Upper lobe of left lung (tissue), 6 donors: ENCODE results near the gene DGKZ. TPM values are rescaled to one million over a fixed set of nuclear protein-coding genes. Genes with fewer than 3 reads are reported as not detected.

ENCODE experiments used
- ATAC-seq, 2 donors: fragments of 200-7000 bp; cut with Tn5 transposase; one replicate each; pipeline ENCODE4 v1.9.1; 2022; ENCODE audit warnings: mild to moderate bottlenecking in 2 of 2, moderate library complexity in 2 of 2; ENCODE audit not compliant: low FRiP score in 2 of 2
- DNase-seq, 2 donors: peaks; one replicate each; pipeline ENCODE4 v3.0.0-alpha.2; 2019 to 2020
- H3K27ac ChIP-seq, 4 donors: fragments of 200-600 bp; sonication (generic); one replicate each; pipeline ENCODE4 v1.5.1; 2016 to 2019
- H3K27me3 ChIP-seq, 4 donors: fragments of 200-600 bp; sonication (generic); one replicate each; pipeline ENCODE4 v1.5.1; 2017 to 2019
- H3K36me3 ChIP-seq, 4 donors: fragments of 200-600 bp; sonication (generic); one replicate each; pipeline ENCODE4 v1.5.1; 2016 to 2019
- H3K4me1 ChIP-seq, 4 donors: fragments of 200-600 bp; sonication (generic); one replicate each; pipeline ENCODE4 v1.5.1; 2018 to 2019
- H3K4me3 ChIP-seq, 4 donors: fragments of 200-600 bp; sonication (generic); one replicate each; pipeline ENCODE4 v1.5.1; 2017 to 2019; ENCODE audit warnings: mild to moderate bottlenecking in 2 of 4, moderate library complexity in 1 of 4
- H3K9me3 ChIP-seq, 4 donors: fragments of 200-600 bp; sonication (generic); one replicate each; pipeline ENCODE4 v1.5.1; 2018 to 2019
- EP300 ChIP-seq, 4 donors: sonication (generic); formaldehyde crosslinking; IDR thresholded peaks; one replicate each; pipeline ENCODE4 v1.5.1; 2017; ENCODE audit warnings: antibody characterized with exemption in 4 of 4, control low read depth in 2 of 4
- POLR2A ChIP-seq, 4 donors: fragments of 450-650 bp; IDR thresholded peaks; one replicate each; pipeline ENCODE4 v1.5.1; 2016 to 2017; ENCODE audit warnings: antibody characterized with exemption in 4 of 4, mild to moderate bottlenecking in 2 of 4
- POLR2AphosphoS5 ChIP-seq, 2 donors: sonication (generic); formaldehyde crosslinking; IDR thresholded peaks; one replicate each; pipeline ENCODE4 v1.5.1; 2017; ENCODE audit warnings: antibody characterized with exemption in 2 of 2
- WGBS, 2 donors: methylation state at CpG; one replicate each; pipeline ENCODE4 v1.1.5; 2017 to 2018; 5-methylcytosine and 5-hydroxymethylcytosine counted together
- total RNA-seq, 6 donors: library from RNA; depleted of rRNA in 4 of 6; stranded (reverse); fragments of >200 nt in 4 of 6; gene quantifications; one replicate each; pipeline versions ENCODE4 v1.1.0 to v1.2.1, GENCODE V29; 2016 to 2021
- TF ChIP-seq, protein P1 (sequence below), 6 experiments: fragments of 450-650 bp in 4 of 6; fragments of 200-600 bp in 2 of 6; sonication (generic) in 2 of 6; IDR thresholded peaks; one replicate each; pipeline ENCODE4 v1.5.1; 2016 to 2019; ENCODE audit warnings: antibody characterized with exemption in 6 of 6
- donor health status: DM: no; HTN: no; CAD: no; lungs with moderate emphysema.
- donor health status: DM: no; HTN: yes; CAD: no; lungs with severe emphysema.

DGKZ gene
- total RNA-seq, 6 donors from 2014 or later: 55.1 to 145 (median 65.5) TPM

DNA sequence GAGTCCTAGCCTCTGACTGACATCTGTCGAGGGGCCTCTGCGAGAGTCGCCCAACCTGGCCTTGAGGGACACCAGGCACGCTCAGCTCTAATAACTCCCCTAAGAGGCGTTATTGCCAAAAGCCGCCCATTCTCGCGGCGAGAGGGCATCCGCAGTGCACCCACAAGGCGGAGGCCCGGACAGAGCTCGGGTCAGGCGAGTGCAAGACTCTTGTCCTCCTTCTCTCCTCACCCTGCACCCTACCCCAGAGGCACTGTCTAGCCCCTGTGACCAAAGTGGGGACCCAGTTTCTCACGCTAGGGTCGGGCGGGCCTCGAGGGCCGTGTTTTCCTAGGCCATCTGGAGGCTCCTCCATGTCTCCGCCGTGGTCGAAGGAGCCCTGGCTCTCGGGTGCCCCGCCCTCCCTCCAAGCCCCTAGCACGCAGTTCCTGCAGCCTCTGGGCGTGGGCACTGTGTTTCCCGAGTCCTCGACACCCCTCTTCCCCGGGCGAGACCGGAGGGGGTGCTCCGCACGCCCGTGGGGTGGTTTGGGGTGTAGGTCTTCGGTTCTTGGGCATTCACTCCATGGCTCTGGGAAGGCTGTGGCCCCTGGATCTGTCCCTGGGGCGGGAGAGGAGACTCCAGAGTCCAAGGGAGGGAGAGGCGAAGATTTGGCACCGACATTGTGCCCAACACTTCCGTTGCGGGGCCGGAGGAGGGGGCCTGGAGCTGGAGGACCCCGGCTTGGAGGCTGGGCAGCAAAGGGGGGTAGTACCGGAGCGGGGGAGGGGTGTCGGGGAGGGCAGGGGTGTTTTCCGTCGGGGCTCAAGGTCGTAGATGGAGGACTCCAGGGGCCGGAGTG, 43.3 kb downstream of the DGKZ start:
- TF ChIP-seq POLR2A (IDR thresholded peaks at IDR 0.05) (no peak), EP300 (IDR thresholded peaks at IDR 0.05) (no peak)

DNA sequence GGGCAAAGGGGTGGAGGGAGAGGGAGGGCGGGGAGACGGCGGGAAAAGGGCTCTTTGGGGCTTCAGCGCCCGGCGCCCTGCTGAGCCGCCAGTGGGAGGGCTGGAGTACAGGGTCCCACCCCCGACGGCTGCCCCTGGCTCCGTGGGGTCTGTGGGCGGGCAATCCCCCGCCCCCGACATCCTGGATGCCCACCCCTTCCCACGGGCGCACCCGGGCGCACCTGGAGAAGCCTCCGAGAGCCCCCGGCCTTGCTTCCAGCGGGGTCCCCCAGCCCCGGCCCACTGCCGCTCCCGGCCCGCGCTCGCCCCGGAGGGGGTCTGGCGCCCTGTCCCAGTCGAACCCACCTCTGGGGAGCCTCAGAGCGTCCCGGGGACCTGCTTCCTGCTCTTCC, 43.9 kb downstream of the DGKZ start:
- TF ChIP-seq, protein P1, sequence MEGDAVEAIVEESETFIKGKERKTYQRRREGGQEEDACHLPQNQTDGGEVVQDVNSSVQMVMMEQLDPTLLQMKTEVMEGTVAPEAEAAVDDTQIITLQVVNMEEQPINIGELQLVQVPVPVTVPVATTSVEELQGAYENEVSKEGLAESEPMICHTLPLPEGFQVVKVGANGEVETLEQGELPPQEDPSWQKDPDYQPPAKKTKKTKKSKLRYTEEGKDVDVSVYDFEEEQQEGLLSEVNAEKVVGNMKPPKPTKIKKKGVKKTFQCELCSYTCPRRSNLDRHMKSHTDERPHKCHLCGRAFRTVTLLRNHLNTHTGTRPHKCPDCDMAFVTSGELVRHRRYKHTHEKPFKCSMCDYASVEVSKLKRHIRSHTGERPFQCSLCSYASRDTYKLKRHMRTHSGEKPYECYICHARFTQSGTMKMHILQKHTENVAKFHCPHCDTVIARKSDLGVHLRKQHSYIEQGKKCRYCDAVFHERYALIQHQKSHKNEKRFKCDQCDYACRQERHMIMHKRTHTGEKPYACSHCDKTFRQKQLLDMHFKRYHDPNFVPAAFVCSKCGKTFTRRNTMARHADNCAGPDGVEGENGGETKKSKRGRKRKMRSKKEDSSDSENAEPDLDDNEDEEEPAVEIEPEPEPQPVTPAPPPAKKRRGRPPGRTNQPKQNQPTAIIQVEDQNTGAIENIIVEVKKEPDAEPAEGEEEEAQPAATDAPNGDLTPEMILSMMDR (IDR thresholded peaks at IDR 0.05): no peak
- no peak for TF ChIP-seq EP300 (IDR thresholded peaks at IDR 0.05)
- no peak for TF ChIP-seq POLR2AphosphoS5 (IDR thresholded peaks at IDR 0.05)
- TF ChIP-seq POLR2A (IDR thresholded peaks at IDR 0.05): no peak
- ATAC-seq: no peak
- no peaks in the 10 kb centered on the region for H3K36me3 ChIP-seq
- H3K9me3 ChIP-seq: no peaks in the 10 kb centered on the region
- no peak overlapping the region for H3K27ac ChIP-seq
- whole genome bisulfite sequencing, 2 donors: 7% methylated on average over 9 of the region's 31 CpGs; no CpG with 5 or more reads in 1 of the 2 donors
- H3K4me3 ChIP-seq: peak overlapping the region in 3 of 4 donors; percentile 41 to 51 (median 49)
- H3K4me1 ChIP-seq: peaks cover 29 to 46% (median 40%) of the 10 kb centered on the region in 4 donors
- peaks cover 0 to 52% (median 32%) of the 10 kb centered on the region in 4 donors for H3K27me3 ChIP-seq
- no peak for DNase-seq

More for the DNA sequence above, 43.3 kb downstream of the DGKZ start:
- no peaks in the 10 kb centered on the region for H3K36me3 ChIP-seq
- whole genome bisulfite sequencing, 2 donors: 5 to 7% methylated on average over 8 to 35 of the region's 49 CpGs
- peaks cover 0 to 52% (median 32%) of the 10 kb centered on the region in 4 donors for H3K27me3 ChIP-seq
- H3K4me3 ChIP-seq: no peak overlapping the region
- H3K27ac ChIP-seq: no peak overlapping the region
- H3K4me1 ChIP-seq: peaks cover 29 to 46% (median 40%) of the 10 kb centered on the region in 4 donors
- no peaks in the 10 kb centered on the region for H3K9me3 ChIP-seq
- ATAC-seq (no peak), DNase-seq (peak in 1 of 2 donors; percentile 72)

DNA sequence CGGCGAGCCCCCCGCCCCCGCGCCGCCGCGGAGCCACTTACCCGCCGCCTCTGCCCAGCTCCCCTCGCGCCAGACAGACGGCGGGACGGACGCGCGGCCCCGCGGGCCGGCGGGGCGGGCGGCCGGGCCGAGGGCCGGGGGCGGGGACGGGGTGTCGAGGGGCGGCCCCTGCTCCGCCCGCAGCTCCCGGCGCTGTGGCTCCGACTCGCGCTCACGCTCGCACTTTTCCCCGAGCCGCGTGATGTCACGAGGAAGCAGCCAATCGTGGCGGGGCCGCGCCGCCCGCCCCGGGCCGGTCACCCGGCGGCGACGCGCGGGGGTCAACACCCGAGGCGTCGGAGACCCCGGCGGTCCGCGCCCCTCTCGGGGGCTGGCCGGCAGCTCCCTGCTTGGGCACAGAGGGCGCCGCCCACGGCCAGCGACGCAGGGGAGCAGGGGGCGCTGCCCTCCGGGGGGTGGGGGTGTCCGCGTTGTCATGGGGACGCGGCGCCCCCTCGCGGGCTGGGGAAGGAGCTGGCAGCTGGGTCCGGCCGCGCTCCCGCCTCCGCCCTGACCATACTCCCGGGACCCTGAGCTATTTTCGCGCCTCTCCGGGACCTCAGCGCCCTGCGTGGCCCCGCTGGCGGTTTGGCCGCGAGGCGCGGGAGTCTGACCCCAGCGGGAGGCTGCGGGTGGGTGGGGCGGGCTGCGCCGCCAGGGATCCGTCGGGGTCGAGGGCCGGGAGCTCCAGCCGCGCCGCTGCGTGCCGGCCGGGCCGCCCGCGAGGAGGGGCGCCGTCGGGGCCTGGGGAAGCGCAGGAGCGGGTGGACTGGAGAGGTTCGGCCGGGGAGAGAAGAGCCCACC, 44.5 kb downstream of the DGKZ start, which contains the start of gene CHRM4:
Gene CHRM4 (minus strand): TSS at position 199 of the 843 bp plus-strand sequence. CDS start 5,219 bp downstream, outside the sequence.
- Histone ChIP-seq H3K4me1 (peaks cover 29 to 46% (median 40%) of the 10 kb centered on the region in 4 donors), H3K27me3 (peaks cover 0 to 52% (median 32%) of the 10 kb centered on the region in 4 donors), H3K36me3 (peaks cover 0 to 5% (median 4%) of the 10 kb centered on the region in 4 donors), H3K9me3 (no peaks in the 10 kb centered on the region), H3K27ac (no peak within 1 kb of the TSS), H3K4me3 (peak within 1 kb of the TSS in 3 of 4 donors; percentile 41 to 51 (median 49))
- TF ChIP-seq POLR2AphosphoS5 (IDR thresholded peaks at IDR 0.05) (no peak), EP300 (IDR thresholded peaks at IDR 0.05) (no peak), POLR2A (IDR thresholded peaks at IDR 0.05) (no peak)
- TF ChIP-seq, protein P1 (IDR thresholded peaks at IDR 0.05): peak in 3 of 6 experiments; percentile 12 to 28 (median 14)
- DNase-seq (peak in 1 of 2 donors; percentile 89), ATAC-seq (peak in 1 of 2 donors; percentile 1)
- 3% methylated on average over 49 of the region's 123 CpGs; no CpG with 5 or more reads in 1 of the 2 donors for WGBS, 2 donors

DNA sequence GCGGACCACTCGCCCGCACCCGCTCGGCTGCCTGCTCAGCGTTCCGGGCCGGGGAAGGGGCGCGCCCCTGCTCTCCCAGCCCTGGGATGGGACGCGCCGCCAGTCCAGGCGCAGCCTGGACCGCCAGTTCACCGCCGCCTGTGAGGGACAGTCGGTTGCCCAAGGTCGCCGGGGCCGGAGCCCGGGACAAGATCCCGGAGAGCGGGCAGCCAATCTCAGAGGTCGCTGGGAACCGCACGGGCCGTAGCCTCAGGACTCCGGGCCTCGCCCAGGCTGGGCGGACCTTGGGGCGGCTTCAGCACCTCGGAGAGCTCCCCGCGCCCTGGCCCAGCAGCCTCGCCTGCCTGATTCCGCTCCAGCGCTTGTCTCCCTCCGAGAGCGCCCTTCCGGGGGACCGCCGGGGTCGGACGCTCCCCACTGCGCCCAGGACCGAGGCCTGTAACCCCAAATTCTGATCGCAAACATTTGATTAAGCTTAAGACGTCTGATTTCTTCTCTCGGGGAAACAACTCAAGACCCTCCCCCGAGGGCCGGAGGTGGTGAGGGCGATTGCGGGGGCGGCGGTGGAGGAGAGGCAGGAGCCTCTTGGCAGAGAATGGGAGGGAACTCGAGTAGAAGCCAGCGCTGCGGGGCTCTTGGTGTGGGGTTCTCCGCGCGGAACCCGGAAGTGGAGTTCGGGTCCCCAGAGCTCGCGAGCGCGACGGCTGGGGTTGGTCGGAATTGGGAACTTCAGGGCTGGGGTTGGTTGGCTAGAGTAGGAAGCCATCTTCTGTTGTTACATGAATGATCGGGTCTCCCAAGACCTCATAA, 45.4 kb downstream of the DGKZ start:
- peak; percentile 93 to 94 for ATAC-seq
- WGBS, 2 donors: 5 to 8% methylated on average over 10 to 35 of the region's 71 CpGs
- Histone ChIP-seq H3K4me3 (peak overlapping the region in 3 of 4 donors; percentile 41 to 51 (median 49)), H3K9me3 (no peaks in the 10 kb centered on the region), H3K4me1 (peaks cover 29 to 46% (median 40%) of the 10 kb centered on the region in 4 donors), H3K27me3 (peaks cover 0 to 48% (median 30%) of the 10 kb centered on the region in 4 donors), H3K36me3 (peaks cover 0 to 14% (median 12%) of the 10 kb centered on the region in 4 donors), H3K27ac (no peak overlapping the region)
- TF ChIP-seq EP300 (IDR thresholded peaks at IDR 0.05): no peak
- TF ChIP-seq POLR2AphosphoS5 (IDR thresholded peaks at IDR 0.05): no peak
- TF ChIP-seq, protein P1 (IDR thresholded peaks at IDR 0.05): no peak
- no peak for TF ChIP-seq POLR2A (IDR thresholded peaks at IDR 0.05)
- peak; percentile 87 to 97 for DNase-seq
